Measurements from ENCODE around the gene DHCR7.
"Not testable (repeated sequence)": the region's sequence is repeated elsewhere in the genome, so short reads cannot be mapped to it uniquely, and the experiment has no call there.

DHCR7 gene

DNA sequence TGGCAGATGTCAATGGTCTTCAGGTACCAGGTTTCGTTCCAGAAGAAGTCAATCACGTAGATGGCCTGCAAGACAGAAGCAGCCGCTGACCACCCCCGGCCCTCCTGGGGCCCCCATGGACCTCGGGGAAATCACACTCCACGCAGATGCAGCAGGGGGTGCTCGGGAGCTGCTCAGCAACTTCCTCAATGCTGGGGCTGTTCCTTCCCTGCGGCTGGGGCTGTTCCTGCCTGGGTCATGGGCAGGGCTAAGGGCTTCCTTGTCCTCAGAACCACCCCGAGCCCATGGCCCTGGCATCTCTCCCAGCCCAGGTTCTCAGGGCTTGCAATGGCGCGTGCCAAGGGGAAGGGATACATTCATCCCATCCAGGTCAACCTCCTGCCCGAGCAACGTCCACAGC is 10.3 kb downstream of the DHCR7 start:
- no peak for DNase-seq (ENCODE audit: low spot score)

DNA sequence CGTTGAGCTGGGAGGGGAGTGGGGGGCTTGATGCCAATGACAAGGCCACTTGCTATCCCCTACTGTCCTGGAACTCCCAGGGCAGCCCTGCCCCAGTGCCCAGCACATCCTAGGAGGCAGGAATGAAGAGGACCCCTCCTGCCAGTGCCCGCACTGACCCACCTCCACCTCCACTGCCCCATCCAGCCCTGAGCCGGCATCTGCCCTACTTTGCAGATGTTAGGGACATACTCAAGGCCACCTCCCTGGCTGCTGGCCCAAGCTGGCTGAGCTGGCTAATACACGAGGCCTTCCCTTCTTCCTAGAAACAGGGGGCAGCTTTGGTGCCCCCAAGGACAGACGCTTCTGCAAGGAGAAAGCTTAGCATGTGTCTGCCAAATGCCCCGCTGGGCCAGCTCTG is 10.8 kb downstream of the DHCR7 start:
- DNase-seq (ENCODE audit: low spot score), result no peak

DNA sequence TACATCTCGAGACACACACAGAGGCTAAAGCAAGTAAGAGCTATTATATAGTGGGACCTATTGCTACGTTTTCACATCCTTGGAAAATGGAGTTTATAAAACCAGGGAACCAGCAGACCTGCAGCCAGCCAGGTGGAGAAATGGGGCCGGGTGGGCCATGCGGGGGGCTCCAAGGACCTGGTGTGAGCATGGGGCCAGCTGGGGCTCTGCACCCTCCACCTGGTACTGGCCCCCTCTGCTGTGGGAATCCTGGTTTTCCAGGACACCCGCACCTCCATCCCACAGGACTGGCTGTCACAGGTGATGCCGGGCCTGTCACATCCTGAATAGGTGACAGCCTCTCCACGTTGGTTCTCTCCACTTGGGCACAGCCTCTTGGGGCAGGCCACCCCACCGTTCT is 11.3 kb downstream of the DHCR7 start:
- DNase-seq (ENCODE audit: low spot score), result no peak

DNA sequence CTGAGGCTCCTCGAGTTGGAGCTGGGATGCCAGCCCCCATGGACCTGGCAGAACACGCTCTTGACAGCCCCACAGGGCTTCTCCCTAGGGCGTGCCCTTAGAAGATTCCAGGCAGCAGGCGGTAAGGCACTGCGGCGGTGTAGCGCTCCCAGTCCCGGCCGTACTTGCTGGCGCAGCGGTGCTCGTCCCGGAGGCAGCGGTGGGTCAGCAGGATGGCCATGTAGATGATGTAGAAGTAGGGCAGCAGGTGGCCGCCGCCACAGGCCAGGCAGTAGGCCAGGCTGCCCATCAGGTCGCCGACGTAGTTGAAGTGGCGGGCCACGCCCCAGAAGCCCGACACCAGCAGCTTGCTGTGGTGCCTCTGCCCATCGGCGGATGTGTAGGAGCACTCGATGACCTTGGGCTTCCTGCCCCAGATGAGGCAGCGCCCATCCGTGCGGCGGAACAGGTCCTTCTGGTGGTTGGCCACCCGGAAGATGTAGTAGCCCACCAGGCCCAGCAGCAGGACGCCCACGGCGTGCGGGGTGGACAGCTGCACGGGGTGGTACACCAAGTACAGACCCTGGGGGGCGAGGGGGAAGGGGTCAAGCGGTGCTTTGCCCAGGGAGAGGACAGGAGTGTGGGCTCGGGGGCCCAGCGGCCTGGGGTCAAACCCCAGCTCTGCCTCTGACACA is 12.8 kb downstream of the DHCR7 start:
- no peak for DNase-seq (ENCODE audit: low spot score)

DNA sequence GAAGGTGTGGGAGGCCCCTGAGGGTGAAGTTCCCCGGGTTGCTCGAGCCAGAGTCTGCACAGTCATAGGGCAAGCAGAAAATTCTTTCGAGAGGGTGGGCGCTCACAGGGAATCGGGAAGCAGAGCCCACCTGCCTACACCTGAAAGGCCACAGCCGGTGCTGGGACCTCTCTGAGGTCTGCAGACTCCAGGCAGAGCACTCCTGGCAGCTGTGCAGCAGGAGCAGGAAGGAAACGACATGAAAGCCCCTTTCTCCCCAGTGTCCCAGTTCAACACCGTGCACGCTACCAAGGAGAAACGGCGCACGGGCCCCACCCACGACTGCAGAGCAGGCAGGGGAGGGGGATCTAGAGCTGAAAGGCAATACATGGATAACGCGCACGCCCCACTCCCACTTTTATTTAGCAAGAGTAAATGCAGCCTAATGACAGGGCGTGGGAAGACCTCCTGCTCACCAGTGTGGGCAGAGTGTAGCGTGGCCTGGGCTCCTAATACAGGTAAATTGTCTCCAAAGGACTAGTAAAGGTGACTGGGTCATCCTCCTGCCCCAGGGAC is 13.5 kb downstream of the DHCR7 start:
- DNase-seq (ENCODE audit: low spot score), result no peak

DNA sequence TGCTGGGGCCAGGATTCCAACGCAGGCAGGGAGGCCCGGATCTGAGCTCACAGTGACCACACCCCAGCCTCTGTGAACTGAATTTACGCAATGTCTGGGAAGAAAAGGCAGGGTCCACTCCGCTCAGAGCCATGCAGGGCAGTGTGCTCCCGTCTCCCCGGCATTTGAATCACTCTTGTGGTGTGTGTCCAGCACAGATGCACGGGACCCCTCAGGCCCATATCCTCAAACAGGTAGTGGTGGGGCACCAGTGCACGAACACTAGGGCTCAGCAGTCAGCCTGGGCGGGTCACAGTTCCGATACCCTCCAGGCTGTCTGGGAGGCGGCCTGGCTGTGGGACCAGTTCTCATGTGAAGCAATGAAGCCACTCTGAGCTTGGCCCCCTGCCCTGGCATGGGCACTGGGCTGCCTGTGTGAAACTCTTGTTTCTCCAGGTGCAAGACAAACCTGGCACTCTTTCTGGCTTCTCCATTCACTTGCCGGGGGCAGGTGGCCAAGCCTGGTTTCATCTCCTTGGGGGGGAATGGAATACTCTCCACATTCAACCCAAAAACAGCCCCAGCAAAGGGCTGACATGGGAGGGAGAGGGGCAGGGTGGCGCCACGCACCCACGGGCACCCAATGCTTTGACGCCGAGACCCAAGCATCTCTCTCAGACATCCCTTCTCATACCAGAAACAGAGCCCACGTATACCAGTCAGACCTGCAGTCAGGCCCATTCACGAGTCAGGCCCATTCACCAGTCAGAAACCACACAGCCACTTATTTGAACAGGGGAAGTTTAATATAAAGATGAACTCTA is 14.3 kb downstream of the DHCR7 start:
- no peak for DNase-seq (ENCODE audit: low spot score)

DNA sequence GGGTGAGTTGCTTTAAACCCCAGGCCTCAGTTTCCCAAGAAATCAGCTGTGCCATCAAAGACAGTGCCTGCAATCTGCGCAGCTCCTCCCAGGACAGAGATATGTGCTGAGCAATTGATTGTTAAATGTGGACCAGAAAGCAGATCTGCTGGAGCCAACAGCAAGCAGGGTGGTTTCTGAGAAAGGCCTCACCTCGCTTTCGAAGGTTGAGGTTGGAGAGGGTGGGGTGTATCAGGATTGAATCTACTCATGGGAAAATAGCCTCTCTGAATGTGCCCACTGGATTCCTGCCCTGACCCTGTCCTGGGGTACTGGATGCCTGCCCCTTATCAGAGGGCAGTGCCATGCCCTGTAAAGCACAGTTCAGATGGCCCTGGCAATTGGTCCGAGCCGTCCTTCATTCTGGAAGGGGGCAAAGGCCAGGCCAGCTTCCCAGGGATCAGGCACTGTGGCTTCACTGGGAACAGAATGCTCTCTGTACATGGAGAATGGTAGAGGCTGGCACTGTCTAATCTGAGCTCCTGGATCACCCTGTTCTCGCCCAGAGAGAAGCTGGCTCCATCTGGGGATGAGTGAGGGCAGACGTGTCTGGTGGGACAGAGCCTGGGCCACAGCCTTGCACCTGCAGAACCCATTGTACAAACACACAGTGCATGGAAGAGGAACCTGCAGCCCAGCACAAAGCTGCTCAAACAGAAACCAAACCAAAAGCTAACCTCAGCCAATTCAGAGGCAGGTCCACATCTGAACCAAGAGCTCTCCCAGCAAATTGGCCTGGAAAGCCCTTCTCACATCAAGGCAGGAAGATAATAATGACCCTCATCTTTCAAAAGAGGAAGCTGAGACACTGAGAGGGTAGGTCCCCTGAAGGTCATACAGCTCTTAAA is 15.2 kb downstream of the DHCR7 start:
- DNase-seq (ENCODE audit: low spot score), result peak; percentile 82

DNA sequence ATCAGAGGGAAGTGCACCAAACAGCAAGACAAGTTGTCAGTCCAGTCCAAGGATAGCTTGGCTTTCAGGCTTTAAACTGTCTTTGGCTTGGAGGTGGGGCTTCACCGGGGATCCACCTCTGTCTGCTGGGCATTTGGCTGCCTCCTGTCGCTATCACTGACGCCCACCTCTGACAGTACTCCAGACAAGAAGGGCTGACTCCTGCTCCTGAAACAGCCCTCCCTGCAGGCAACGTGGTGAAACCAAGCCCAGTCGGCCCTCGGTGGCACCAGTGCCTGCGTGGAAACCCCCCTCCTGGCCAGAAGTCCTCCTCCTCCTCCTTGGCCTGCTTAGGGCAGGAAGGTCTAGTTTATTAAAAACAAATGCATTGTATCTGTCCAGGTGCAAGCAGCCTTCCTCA is 16.9 kb downstream of the DHCR7 start:
- no peak for DNase-seq (ENCODE audit: low spot score)

DNA sequence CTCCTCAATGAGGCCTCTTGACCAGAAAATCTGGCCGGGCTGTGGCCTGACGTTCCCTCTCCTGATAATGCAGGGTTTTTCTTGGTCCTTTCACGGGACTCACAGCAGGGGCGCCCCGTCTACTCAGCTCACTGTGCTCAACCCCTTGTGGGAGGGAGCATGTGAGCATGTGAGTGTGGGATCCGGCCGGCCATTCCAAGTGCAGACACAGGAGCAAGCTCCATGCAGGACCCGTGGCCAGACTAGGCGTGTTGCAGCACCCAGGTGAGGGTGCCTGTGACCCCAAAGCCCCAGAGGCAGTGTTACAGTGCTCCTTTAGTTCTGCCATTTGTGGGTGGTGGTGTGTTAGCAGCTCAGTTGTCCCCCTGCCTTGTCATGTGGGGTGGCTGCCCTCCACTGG is 18.0 kb downstream of the DHCR7 start:
- no peak for DNase-seq (ENCODE audit: low spot score)

DNA sequence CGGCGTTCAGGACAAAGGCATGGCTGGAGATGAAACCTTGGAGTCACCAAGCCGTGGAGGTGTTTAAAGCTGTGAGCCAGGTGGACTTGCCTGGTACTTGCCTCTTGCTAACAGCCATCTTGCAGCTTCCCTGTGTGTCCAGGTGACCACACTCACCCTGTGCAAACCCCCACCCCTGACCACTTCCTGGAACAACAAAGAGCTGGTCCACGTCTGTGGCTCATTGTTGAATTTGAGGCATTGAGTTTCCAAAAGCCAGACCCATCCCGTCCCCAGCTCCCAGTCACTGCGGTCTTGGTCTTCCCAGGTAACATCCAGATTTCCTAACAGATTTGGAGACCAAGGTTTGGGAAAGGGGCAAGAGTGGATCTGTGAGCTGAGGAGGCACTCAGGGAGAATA is 18.5 kb downstream of the DHCR7 start:
- DNase-seq (ENCODE audit: low spot score), result no peak

DNA sequence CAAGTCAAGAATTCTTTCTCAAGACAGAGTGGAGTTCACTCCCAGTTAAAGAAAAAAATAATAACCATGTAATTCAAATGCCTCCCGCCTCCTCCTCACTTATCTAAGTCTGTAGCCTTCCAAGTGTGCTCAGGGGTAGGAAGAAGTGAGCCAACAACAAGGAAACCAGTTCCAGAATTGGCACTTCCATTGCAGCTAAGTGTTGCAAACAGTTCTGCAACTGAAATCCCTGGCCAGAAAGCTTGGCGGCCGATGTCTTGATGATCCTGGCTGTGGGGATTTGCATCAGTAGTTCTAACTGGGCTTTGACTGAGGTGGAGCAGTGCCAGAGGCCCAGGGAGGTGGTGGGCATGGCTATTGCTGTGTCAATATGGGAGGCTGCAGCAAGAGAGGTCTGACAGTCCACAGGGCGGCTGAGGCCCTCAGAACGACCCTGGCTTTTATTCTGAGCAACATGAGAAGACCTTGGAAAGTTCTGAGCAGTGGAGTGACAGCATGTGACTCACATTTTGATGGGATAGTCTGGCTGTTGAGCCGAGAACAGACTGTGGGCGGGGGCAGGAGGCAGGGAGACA is 19.2 kb downstream of the DHCR7 start:
- DNase-seq (ENCODE audit: low spot score), result no peak

DNA sequence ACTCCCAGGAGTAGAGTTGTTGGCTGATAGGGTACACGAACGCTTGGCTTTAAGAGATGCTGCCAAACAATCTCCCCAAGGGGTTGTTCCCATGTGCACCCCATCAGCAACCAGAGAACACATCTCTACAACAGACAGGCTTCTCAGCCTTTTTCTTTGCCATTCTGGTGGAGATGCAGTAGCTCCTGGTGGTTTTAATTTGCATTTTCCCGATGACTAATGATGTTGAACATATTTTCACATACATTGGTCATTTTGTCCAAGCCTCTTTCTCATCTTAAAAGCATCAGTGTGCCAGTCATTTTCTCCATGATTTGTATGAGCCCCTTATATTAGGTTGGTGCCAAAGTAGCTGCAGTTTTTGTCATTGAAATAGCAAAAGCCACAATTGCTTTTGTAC is 21.8 kb downstream of the DHCR7 start:
- DNase-seq (ENCODE audit: low spot score), result no peak

DNA sequence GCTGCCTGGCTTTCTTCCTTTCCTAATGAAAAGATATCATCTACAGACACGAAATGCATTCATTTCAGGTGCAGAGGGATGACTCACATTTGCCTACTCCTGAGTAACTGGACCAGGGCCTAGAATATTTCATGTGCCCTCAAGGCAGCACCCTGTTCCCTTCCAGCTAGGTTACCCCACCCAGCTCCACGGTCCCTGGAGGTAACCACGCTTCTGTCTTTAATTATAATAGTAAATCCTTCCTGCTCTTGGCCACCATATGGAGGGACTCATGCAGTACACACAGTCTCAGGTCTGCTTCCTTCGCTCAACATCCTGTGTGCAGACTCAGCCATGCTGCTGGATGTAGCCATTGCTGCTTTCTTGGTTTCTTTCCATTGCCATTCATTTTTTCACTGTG is 22.3 kb downstream of the DHCR7 start:
- DNase-seq (ENCODE audit: low spot score), result no peak

DNA sequence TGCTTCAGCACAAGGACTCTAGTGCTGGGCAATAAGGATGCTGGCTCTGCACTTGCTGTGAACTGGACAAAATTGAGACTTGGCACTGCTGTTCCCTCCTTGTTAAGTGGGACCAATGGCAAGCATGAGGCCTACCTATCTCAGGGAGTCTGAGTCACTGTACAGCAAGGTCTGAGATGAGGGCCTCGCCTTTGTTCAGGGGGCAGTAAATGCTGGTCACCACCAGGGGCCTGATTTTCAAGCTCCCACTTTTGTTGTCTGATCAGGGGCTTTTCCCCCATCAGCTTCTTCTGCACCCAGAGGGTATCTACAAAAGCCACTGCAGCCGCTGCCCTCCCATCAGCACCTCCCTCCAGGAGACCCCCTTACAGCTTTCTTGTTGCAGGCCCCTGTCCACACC is 22.8 kb downstream of the DHCR7 start:
- no peak for DNase-seq (ENCODE audit: low spot score)

DNA sequence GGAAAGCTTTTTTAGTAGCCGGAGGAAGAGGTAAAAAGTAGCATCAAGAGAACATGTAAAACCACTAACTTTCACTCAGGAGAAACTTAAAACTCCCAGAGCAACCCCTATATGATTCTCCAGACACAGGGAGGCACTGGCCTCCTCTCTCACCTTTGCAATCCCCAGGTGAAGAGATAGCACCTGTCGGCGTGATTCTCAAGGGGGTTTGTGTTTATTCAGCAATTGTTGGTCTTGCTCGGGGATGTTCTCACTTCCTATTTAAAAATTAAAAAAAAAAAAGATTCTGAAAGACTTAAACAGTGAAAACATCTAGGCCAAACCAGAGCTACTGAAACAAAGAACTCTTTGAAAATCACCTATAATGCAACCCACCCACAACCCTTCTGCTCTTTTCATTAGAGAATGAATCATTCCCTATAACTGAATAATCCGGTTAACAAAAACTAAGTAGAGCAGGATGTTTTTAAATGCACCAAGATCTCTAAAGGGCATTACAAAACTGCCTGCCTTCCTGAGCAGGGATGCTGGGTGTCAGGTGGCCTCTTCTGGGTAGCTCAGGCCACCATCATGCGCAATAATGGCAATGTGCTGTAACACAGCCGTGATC is 24.9 kb downstream of the DHCR7 start:
- DNase-seq (ENCODE audit: low spot score), result no peak

DNA sequence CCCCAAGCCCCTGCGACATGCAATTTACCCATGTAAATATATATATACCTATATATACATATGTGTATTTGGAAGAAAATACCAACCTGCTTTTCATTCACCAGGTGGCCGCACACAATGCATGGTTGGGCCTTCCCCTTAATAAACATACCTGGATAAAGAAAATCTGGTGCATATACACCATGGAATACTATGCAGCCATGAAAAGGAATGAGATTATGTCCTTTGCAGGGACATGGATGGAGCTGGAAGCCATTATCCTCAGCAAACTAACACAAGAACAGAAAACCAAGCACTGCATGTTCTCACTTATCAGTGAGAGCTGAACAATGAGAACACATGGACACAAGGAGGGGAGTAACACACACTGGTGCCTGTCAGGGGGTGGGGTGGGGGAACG is 25.9 kb downstream of the DHCR7 start:
- not testable (repeated sequence) for DNase-seq (ENCODE audit: low spot score)

DNA sequence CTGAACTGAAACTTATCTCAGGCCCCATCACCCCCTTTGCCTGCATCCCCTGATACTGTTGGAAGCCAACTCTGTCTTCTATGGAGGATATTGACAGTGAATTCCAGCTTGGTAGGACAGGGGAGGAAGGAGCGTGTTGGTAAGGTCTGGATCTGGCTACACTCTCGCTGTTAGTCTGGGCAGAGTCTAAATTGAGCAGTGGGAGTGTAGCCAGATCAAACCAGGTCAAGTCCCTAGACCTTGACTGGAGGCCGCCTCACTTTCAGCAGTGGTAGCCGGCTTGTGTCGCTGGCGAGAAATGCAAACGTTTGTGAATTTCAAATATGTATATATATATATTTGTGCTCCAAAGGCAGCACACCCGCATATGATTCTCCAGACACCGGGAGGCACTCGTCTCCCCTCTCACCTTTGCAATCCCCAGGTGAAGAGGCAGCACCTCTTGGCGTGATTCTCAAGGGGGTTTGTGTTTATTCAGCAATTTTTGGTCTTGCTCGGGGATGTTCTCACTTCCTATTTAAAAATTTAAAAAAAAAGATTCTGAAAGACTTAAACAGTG is 26.7 kb downstream of the DHCR7 start:
- no peak for DNase-seq (ENCODE audit: low spot score)

DNA sequence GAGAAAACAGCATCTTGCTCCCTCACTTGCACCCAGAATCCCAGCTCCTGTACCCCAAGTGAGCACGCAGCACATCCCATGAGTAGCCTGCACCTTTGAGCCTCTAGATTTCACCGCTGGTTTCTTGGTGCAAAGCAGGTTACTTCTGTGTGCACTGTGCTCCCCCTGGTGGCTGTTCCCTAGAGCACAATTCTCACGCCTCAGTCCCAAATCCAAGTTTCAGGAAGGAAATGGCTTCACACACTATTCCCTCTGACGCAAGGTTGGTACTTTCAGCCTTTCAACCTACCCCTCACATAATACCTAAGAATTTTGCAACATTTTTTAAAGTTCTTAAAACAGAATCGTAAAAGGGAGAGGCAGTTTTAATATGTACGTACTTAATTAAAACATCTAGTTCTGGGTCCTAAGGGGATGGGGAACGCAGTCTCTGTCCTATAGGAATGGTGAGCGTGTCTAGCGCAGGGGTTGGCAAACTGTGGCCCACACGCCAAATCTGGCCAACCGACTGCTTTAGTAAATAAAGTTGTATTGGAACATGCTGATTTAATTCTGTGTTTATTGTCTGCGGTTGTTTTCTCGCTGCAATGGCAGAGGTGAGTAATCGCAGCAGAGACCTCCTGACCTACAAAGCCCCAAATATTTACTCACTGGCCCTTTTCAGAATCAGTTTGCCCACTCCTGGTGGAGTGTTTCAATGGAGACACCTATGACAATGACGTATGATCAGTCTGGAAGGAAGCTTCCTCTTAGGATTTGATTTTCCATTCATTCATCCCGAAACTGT is 27.5 kb downstream of the DHCR7 start:
- DNase-seq (ENCODE audit: low spot score), result peak; percentile 61

DNA sequence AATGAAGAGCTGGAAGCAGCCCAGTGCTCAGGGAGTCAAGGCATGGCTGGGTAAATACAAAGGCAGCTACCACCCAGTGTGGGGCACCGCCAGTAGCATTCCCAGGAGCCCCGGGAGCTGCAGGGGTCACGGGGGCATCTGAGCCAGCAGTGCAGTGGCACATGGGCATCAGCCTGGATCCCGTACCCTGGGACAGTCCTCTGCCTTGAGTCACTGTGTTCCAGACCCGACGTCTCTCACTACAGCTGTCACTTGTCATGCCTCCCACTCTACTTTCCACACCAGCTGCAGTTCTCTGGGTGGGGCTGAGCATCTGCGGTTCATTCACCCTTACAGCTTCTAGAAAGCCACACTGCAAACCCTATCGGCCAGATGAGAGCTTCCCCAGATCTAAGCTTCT is 29.6 kb downstream of the DHCR7 start:
- peak; percentile 59 for DNase-seq (ENCODE audit: low spot score)

DNA sequence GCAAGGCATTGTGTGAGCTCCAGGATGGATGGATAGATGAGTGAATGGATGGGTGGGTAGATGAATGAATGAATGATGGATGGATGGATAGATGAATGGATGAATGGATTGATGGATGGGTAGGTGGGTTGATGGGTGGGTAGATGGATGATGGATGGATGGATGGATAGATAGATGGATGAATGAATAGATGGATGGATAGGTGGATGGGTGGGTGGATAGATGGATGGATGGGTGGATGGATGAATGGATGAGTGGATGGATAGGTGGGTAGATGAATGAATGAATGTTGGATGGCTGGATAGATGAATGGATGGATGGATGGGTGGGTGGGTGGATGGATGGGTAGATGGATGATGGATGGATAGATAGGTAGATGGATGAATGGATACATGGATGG is 33.5 kb downstream of the DHCR7 start:
- DNase-seq (ENCODE audit: low spot score), result no peak
